ENCODE measurements around the gene MOCS3. TPM values are rescaled to one million over a fixed set of nuclear protein-coding genes. Genes with fewer than 3 reads are reported as not detected.
A peak's percentile ranks its signal among the peaks of the same experiment; 100 is the strongest.

MOCS3 gene
- polyA plus RNA-seq, 12 donors, result 2.7 to 3.7 (median 2.9) TPM; not detected in 1

- DNase-seq, result no peak
These were observed 28.3 kb upstream of the MOCS3 start for GRCh38 chr20:50930139-50930975.

DNA sequence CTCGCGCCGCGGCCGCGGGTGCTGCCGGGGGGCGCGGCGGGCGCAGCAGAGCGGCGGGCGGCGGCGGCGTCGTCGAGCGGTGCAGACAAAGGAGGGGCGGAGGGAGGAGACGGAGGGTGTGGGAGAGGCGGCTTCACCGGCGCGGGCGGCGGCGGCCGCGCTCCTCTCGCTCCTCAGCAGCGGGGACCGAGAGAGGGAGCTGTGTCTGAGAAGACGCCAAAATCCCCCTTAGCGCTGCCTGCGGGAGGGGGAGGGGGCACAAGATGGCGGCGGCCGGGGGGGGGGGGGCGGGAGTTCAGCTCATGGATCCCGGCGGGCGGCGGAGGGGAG is 27.7 kb upstream of the MOCS3 start:
- DNase-seq, result no peak

GRCh38 chr20:50931306-50932015 is 27.2 kb upstream of the MOCS3 start, which contains the start of gene ADNP:
ADNP (minus strand) TSS chr20:50931437; CDS start chr20:50903996, 27,441 bp downstream.
- DNase-seq, result peak; percentile 93

DNA sequence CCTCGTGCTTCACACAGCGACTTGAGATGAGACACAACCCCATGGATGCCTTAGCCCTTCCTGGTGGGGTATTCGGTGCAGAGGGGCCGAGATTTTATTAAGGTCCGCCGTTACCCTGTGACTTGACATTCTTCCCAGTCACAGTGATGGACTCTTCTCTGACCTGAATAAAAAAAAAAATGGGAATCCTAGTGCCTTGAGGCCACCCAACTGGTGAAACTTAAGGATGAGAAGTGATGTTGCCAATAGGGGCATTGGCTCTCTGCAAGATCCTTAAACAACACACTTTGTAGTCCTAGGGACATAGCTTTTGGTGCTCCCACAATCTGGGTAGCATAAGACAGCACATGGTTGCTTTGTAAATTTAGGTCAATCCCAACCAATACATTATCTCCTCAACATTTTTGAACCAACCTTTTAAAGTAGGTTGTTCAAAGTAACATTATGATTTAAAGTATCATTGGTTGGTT is 26.6 kb upstream of the MOCS3 start:
- DNase-seq, result no peak

- DNase-seq, result no peak
These were observed 25.8 kb upstream of the MOCS3 start for GRCh38 chr20:50932691-50933280.

DNA sequence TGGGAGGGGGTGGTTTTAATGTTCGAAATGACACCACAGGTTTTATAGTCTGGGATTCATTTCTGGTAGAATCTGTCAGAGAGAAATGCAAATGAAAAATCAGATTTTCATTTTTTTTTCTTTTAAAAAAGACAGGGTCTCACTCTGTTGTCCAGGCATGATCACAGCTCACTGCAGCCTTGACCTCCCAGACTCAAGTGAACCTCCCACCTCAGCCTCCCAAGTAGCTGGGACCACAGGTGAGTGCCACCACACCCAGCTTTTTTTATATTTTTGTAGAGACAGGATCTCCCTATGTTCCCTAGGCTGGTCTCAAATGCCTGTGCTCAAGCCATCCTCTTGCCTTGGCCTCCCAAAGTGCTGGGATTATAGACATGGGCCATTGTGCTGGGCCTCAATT is 25.0 kb upstream of the MOCS3 start:
- DNase-seq, result no peak

DNA sequence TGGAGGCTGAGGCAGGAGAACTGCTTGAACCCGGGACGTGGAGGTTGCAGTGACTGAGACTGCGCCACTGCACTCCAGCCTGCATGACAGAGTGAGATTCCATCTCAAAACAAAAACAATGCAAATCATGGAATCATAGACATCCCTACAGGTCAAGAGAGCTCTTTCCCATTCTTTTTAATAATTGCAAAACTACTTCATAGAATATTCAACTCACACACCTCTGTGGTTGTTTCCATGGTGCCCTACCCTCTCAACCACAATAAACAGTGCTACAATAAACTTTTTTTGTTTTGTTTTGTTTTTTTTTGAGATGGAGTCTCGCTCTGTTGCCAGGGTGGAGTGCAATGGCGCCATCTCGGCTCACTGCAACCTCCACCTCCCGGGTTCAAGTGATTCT is 15.5 kb upstream of the MOCS3 start:
- no peak for DNase-seq

- no peak for DNase-seq
These were observed 10.4 kb upstream of the MOCS3 start for GRCh38 chr20:50948132-50948785.

- DNase-seq, result no peak
These were observed 5.4 kb upstream of the MOCS3 start for GRCh38 chr20:50953196-50953595.

- DNase-seq, result no peak
These were observed 4.8 kb upstream of the MOCS3 start for GRCh38 chr20:50953821-50954220.

DNA sequence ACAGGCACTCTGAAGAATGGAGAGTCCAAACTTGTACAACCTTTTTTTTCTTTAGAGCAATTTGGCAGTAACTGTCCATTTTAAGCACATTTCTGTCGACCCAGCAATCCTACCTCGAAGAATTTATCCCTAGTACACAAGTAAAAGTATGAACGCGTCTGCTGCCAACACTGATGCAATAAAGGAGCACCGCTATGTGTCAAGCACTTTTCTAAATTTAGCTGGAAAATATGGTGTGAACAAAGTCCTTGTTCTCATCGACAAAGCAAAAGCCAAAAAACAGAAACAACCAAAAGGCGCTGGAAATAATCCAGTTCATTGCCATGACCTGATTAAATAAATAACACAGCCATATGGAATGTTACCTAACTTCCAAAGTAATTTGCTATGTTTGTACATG is 1.3 kb upstream of the MOCS3 start:
- no peak for DNase-seq

DNA sequence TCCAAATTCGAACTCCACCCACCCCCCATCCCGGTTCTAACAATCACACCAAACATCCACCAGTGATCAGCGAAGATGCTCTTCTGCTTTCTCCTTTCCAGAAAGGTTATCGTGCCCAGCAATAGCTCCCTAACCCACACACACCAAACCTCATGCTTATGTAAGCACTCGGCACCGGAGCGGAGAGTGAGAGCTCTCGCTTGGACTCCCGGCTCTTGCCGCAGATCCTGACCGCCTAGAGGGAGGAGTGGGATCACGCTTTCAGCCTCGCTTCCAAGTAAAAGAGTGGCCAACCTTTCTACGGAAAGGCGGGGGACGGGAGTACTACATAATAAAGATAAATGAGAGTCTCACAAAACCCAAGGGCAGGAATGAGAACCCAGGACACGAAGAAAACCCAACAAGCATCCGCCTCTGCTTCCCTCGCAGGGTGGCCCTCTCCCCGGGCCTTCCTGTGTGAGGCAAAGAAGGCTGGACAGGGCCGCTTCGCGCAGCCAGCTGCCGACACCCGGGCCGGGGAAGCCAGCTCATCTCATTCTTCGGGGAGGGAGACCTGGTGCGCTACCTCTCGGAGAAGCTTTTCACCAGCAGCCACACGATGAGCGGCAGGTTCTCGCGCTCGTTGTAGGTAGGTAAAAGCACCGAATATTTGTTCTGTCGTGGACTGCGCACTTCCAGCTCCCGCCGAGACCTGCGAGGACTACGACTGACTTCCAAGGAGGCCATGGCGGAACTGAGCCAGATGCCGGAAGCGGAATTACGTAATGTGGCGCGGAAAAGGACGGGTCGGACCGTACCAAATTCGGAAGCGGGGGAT is 612 bp upstream of the MOCS3 start, which contains the start of gene DPM1:
DPM1 (minus strand) TSS at position 735 of the 817 bp plus-strand sequence; CDS start at position 726, 9 bp downstream.
- DNase-seq, result no peak

GRCh38 chr20:50959543-50960126 is 1.0 kb downstream of the MOCS3 start:
- no peak for DNase-seq

- DNase-seq, result no peak
These were observed 9.0 kb downstream of the MOCS3 start for GRCh38 chr20:50967586-50967985.

GRCh38 chr20:50968289-50968688 is 9.7 kb downstream of the MOCS3 start:
- DNase-seq, result no peak

- no peak for DNase-seq
These were observed 10.8 kb downstream of the MOCS3 start for GRCh38 chr20:50969435-50969834.

GRCh38 chr20:50969912-50970311 is 11.3 kb downstream of the MOCS3 start:
- DNase-seq, result no peak

- no peak for DNase-seq
These were observed 17.2 kb downstream of the MOCS3 start for GRCh38 chr20:50975701-50976330.

DNA sequence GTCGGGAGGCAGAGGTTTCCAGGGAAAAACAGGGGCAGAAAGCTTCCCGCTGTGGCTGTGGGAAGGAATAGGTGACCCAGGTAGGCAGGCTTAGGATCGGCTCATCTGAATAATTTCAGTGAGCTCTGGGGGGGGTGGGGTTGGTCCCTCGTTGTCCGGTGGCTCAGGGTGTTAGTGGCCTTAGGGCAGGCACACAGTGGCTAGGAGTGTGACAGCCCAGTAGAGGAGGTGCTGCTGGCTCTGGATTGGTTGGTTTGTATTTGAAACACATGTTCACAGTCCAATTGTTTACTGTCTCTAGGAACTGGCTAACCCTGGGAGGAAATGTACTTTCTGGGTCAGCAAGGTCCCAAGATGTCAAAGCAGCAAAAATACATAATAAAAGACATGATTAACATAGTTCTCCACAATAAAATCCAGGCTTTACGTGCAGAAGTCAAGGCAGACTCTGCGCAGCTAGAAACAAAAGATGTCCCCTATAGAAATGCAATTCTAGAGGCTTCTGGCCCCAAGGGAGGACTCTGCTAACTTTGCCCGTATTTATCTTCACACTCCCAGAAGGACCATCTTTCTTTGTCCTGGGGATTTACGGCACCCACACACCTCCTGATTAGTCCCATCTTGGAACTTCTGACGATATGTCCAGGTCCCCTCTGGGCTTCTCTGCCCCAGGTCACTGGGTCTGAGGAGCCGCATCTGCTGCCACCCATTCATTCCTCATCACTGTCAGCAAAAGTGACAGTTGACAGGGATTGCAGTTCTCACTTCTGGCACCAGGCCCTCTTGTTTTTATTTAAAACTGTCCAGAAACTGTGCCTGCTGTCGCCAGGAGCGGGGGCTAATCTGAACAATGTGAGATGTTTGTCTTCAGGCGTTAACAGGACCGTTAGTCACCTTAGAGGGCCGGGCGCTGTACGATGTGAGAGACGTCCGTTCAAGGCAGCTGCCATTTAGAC is 18.7 kb downstream of the MOCS3 start:
- no peak for DNase-seq
